Sigmoid colon (tissue), 7 donors: Measurements from ENCODE around the gene PDX1. TPM values are rescaled to one million over a fixed set of nuclear protein-coding genes. Genes with fewer than 3 reads are reported as not detected.

ENCODE experiments used
- DNase-seq: peaks from one replicate; pipeline ENCODE4 v3.0.0-alpha.2; 2019
- H3K27ac ChIP-seq, 4 donors: fragments of 200-600 bp; sonication (generic); one replicate each; pipeline ENCODE4 v1.5.1; 2016 to 2019; ENCODE audit warnings: mild to moderate bottlenecking in 1 of 4
- H3K27me3 ChIP-seq, 3 donors: fragments of 200-600 bp; sonication (generic); one replicate each; pipeline ENCODE4 v1.5.1; 2019; ENCODE audit warnings: mild to moderate bottlenecking in 1 of 3
- H3K36me3 ChIP-seq, 4 donors: fragments of 200-600 bp; sonication (generic); one replicate each; pipeline ENCODE4 v1.5.1; 2016 to 2019
- H3K4me1 ChIP-seq, 4 donors: fragments of 200-600 bp; sonication (generic); one replicate each; pipeline ENCODE4 v1.5.1; 2017 to 2019
- H3K4me3 ChIP-seq, 4 donors: fragments of 200-600 bp; sonication (generic); one replicate each; pipeline ENCODE4 v1.5.1; 2017 to 2019; ENCODE audit warnings: mild to moderate bottlenecking in 2 of 4, moderate library complexity in 1 of 4
- H3K9me3 ChIP-seq, 4 donors: fragments of 200-600 bp in 3 of 4; sonication (generic) in 3 of 4; one replicate each; pipeline versions ENCODE4 v1.5.1 to v1.6.1; 2013 to 2019
- CTCF ChIP-seq, 4 experiments: fragments of 450-650 bp in 3 of 4; fragments of 200-600 bp in 1 of 4; IDR thresholded peaks; one replicate each; pipeline ENCODE4 v1.5.1; 2016 to 2019; ENCODE audit warnings: antibody characterized with exemption in 4 of 4, mild to moderate bottlenecking in 3 of 4, moderate library complexity in 2 of 4
- EP300 ChIP-seq, 4 donors: sonication (generic); formaldehyde crosslinking; IDR thresholded peaks; one replicate each; pipeline ENCODE4 v1.6.1; 2017; ENCODE audit warnings: antibody characterized with exemption in 4 of 4
- POLR2A ChIP-seq, 2 donors: fragments of 450-650 bp; IDR thresholded peaks; one replicate each; pipeline ENCODE4 v1.6.1; 2016; ENCODE audit warnings: antibody characterized with exemption in 2 of 2, mild to moderate bottlenecking in 2 of 2, moderate library complexity in 2 of 2
- POLR2AphosphoS5 ChIP-seq, 4 donors: sonication (generic); formaldehyde crosslinking; IDR thresholded peaks; one replicate each; pipeline ENCODE4 v1.6.1; 2017; ENCODE audit warnings: antibody characterized with exemption in 4 of 4
- WGBS, 2 donors: extraction: QIAGEN DNeasy Blood & Tissue Kit; methylation state at CpG; one replicate each; pipeline ENCODE4 v1.1.7; 2013; 5-methylcytosine and 5-hydroxymethylcytosine counted together
- intact Hi-C: fragments of 100-400 bp; cut with DNase I; formaldehyde crosslinking; loops from one replicate; pipeline ENCODE4 v1.15.1; 2023
- polyA plus RNA-seq, 3 donors: library from polyadenylated mRNA; stranded (reverse); fragments of 200-250 nt; gene quantifications; one replicate each; pipeline ENCODE4 v1.2.3, GENCODE V29; 2013
- total RNA-seq, 4 donors: library from RNA; depleted of rRNA; stranded (reverse); fragments of >200 nt; gene quantifications; one replicate each; pipeline ENCODE4 v1.1.0, GENCODE V29; 2016
- donor health status: healthy with polysubstance abuse.
- donor health status: Bipolar disorder and iron deficiency.
- donor health status: healthy.

PDX1 gene
- total and polyA plus RNA-seq, 7 donors, result under 0.01 to 0.39 TPM; not detected in 5

- Histone ChIP-seq H3K36me3 (no peaks in the 10 kb centered on the region), H3K4me3 (peak overlapping the region in 1 of 4 donors; percentile 15), H3K27ac (no peak overlapping the region), H3K4me1 (peaks cover 0 to 32% (median 21%) of the 10 kb centered on the region in 4 donors), H3K27me3 (peaks cover 50 to 100% (median 71%) of the 10 kb centered on the region in 3 donors), H3K9me3 (no peaks in the 10 kb centered on the region)
- TF ChIP-seq POLR2AphosphoS5 (IDR thresholded peaks at IDR 0.05) (no peak), CTCF (IDR thresholded peaks at IDR 0.05) (no peak)
- intact Hi-C loops, result no loop called here
- 2 to 5% methylated on average over 38 of the region's 38 CpGs for WGBS, 2 donors
- no peak for DNase-seq
Observed at GRCh38 chr13:27966641-27967202, 46.9 kb downstream of the PDX1 start.

- H3K9me3 ChIP-seq, result no peaks in the 10 kb centered on the region
- intact Hi-C loops, result no loop called here
- peak overlapping the region in 1 of 4 donors; percentile 15 for H3K4me3 ChIP-seq
- DNase-seq, result no peak
- H3K27me3 ChIP-seq, result peaks cover 50 to 100% (median 72%) of the 10 kb centered on the region in 3 donors
- TF ChIP-seq EP300 (IDR thresholded peaks at IDR 0.05), result no peak
- TF ChIP-seq POLR2A (IDR thresholded peaks at IDR 0.05), result peak in 1 of 2 donors; percentile 25
- no peak for TF ChIP-seq POLR2AphosphoS5 (IDR thresholded peaks at IDR 0.05)
- H3K4me1 ChIP-seq, result peaks cover 0 to 32% (median 21%) of the 10 kb centered on the region in 4 donors
- peak overlapping the region in 1 of 4 donors; percentile 47 for H3K27ac ChIP-seq
- WGBS, 2 donors, result 2 to 3% methylated on average over 18 of the region's 18 CpGs
- no peaks in the 10 kb centered on the region for H3K36me3 ChIP-seq
Observed at GRCh38 chr13:27967203-27967735, 47.5 kb downstream of the PDX1 start.

GRCh38 chr13:27967736-27968315 lies 48.0 kb downstream of the PDX1 start:
- Histone ChIP-seq H3K36me3 (no peaks in the 10 kb centered on the region), H3K9me3 (no peaks in the 10 kb centered on the region), H3K27me3 (peaks cover 53 to 100% (median 77%) of the 10 kb centered on the region in 3 donors), H3K4me3 (peak overlapping the region in 3 of 4 donors; percentile 15 to 19 (median 17)), H3K27ac (peak overlapping the region in 1 of 4 donors; percentile 47), H3K4me1 (peaks cover 0 to 32% (median 21%) of the 10 kb centered on the region in 4 donors)
- 2 to 4% methylated on average over 33 of the region's 33 CpGs for WGBS, 2 donors
- DNase-seq, result no peak
- TF ChIP-seq EP300 (IDR thresholded peaks at IDR 0.05) (no peak), POLR2A (IDR thresholded peaks at IDR 0.05) (no peak), POLR2AphosphoS5 (IDR thresholded peaks at IDR 0.05) (no peak), CTCF (IDR thresholded peaks at IDR 0.05) (no peak)
- intact Hi-C loops, result no loop called here

GRCh38 chr13:27968316-27969081 lies 48.7 kb downstream of the PDX1 start:
- peak overlapping the region in 3 of 4 donors; percentile 15 to 19 (median 17) for H3K4me3 ChIP-seq
- no peaks in the 10 kb centered on the region for H3K36me3 ChIP-seq
- TF ChIP-seq POLR2A (IDR thresholded peaks at IDR 0.05) (no peak), EP300 (IDR thresholded peaks at IDR 0.05) (no peak), CTCF (IDR thresholded peaks at IDR 0.05) (no peak), POLR2AphosphoS5 (IDR thresholded peaks at IDR 0.05) (no peak)
- no peak for DNase-seq
- H3K4me1 ChIP-seq, result peaks cover 0 to 32% (median 21%) of the 10 kb centered on the region in 4 donors
- intact Hi-C loops, result no loop called here
- H3K27me3 ChIP-seq, result peaks cover 53 to 100% (median 84%) of the 10 kb centered on the region in 3 donors
- H3K9me3 ChIP-seq, result no peaks in the 10 kb centered on the region
- peak overlapping the region in 1 of 4 donors; percentile 47 for H3K27ac ChIP-seq
- 1 to 2% methylated on average over 86 of the region's 86 CpGs for WGBS, 2 donors
